Left hindlimb (tissue), 1 donor: Measurements from ENCODE around the gene NXPH4.

Experiments used
- DNase-seq: peaks from one replicate; pipeline ENCODE4 v3.0.0-alpha.2; 2018

Gene NXPH4

DNA sequence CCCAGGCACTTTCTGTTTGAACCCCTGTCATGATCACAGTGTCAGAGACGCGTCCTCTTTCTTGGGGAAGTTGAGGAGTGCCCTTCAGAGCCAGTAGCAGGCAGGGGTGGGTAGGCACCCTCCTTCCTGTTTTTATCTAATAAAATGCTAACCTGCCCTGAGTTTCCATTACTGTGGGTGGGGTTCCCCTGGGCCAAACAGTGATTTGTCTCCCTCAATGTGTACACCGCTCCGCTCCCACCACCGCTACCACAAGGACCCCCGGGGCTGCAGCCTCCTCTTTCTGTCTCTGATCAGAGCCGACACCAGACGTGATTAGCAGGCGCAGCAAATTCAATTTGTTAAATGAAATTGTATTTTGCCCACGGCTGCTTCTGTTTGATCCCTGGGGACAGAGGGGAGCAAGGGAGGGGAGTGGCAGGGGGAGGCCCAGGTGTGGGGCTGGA, 18.0 kb downstream of the NXPH4 start:
- DNase-seq: no peak

DNA sequence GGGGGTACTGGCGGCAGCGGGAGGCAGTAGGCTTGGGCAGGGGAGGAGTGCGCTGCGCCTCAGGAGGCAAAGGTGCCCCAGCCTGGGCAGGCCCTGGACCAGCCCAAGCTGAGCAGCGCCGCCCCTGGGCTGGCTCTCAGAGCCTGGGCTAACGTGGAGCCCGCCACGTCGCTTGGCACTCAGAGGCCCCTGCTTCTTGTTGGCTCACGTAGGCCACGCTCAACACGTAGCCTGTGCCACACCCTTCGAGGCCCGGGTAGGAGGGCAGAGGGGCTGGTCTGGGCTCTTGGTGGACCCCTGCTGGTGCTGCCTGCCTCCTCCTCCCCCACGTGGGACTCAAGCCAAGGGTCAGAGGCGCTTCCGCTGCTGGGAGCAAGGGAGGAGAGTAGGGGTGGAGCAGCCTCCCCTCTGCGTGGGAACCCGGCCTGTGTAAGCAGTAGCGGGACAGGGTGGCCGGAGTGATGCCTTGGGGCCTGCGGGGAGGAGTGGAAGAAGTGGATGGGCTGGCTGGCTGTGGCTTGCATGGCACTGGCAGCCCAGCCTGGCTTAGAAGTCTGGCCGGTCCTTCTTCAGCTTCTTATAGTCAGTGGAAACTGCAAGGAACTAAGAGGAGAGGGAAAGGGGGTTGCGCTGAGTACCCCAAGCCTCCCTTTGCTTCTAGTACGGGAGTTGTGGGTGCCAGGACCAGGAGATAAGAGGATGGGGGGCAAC, 18.6 kb downstream of the NXPH4 start:
- peak; percentile 90 for DNase-seq

DNA sequence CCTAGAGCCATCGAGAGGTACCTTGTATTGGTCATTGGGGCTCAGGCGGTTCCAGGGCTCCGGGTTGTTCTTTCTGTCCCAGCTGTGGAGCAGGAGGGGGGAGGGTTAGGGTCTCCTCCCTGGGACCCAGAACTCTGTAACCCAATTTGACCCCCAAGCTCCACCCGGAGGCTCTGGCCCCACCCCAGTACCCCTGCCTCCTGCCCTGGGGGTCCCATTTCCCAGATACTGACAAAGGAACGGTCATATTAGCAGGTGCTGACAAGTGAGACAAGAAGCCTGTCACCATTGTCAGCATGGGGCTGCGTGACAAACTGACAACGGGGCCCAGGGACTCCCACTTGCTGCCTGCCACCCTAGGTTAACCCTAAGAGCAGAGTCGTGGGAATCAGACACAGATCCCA, 19.1 kb downstream of the NXPH4 start:
- DNase-seq: no peak

DNA sequence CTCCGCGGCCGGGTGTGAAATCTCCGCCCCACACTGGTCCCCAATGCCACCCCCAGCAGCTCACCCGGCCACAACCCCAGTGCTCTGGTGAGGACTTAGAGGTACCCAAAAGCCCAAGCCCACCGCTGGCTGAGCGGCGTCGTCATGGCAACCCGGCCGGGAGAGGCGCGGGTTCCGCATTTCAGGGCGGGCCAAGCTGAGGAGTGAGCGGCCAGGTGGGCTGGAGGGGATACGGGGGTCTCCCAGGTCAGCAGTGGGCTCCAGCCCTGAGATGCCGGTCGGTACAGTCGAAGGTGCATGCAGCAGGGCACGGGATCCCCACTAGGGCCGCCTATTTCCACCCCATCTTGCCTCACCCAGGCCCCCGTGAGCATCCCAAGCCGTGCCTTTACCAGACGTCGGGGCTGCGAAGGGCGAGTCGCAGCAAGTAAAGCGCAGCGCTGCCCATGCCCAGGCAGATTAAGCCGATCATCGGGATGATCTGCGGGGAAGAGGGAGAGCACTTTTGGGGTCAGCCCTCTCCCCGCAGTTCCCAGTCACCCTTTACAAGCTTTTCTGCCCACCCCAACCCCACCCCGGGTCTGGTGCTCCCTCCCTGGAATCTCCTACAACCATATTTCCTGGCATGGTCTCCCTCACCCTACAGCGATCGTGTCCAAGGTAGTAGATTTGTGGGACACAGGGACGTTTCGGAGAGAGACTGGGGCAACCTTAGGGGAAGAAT, 19.8 kb downstream of the NXPH4 start:
- DNase-seq: no peak

DNA sequence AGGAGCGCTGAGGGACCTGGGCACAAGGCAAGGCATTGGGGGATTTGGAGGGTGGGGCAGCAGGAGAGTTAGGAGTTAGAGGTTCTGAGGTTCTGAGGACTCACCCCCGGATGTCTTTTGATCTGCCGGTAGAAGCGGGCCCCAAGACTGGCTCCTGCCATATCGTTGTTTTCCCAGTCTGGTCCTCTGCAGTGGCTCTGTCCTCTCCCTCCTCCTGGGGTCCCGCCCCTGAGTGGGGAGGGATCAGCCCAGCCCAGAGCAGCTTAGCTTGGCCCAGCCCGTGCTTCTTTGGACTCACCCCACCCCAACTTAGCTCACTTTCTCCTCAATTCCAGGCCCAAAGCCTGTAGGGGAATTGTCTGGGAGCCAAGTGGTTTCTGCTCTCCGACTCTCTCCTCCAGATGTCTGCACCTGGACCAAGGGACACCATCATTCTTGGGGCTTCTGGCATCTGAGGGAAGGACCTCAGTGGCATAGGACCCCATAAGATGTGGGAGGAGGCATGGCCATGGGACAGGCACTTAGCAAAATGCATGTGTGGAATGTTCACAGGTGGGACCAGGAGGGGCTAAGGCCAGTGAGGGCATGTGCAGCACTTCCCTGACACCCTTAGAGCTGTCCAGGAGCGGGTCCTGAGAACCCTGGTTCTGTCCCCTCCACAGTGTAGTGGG, 20.5 kb downstream of the NXPH4 start:
- peak; percentile 74 for DNase-seq

DNA sequence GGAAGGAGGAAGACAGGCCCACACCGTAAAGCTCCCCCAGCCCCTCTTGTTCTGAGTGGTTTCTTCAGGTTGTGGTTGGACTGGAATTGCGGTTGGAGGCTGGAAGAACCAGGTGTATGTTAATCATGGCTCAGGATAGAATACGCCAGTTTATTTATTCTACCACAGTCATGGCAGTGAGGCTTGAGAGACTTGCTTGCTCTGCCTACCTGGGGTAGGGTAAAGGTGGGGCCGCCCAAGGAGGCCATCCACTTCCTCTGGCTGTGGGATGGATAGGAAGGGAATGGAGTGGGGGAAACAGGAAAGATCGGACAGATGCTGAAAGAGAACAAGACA, 21.0 kb downstream of the NXPH4 start:
- no peak for DNase-seq

DNA sequence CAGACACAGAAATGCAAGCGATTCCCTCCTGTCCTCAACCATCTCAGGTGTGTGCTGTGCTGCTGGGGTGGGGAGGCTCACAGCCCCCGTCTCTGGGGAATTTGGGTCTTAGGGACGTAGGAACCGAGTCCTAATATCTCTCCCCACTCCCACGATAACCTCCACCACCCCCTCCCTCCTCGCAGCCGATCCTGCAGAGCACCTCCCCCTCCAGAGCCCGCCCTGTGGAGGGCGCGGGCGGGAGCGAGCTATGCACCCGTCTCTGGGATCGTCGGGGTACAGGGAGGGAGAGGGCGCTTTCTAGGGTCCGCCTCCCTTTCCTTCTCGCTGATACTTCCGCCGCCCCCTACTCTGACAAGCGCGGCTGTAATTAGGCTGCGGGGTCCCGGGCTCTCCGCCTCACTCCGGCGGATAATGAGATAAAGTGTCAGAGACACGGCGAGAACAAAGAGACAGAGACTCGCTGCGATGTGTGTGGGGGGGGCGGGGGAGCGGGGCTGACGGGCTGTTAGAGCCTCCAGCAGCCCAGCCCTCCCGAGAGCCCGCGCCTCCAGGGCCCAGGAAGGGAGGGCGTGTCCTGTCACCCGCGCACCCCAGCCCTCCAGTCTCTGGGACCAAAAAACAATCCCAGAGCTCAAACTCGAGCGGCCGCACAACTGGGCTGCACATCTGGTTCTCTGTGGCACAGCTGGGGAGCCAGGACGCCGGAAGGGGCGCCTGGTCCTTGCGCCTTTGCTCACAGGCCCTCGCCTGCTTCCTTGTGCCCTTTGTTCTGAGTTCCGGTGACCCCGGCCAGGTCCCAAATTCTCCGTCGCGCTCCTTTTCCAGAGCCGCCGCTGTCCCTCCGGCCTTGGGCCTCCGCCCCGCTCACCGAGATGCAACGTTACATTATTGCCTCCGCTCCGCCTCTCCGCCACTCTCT, 21.6 kb downstream of the NXPH4 start:
- no peak for DNase-seq

DNA sequence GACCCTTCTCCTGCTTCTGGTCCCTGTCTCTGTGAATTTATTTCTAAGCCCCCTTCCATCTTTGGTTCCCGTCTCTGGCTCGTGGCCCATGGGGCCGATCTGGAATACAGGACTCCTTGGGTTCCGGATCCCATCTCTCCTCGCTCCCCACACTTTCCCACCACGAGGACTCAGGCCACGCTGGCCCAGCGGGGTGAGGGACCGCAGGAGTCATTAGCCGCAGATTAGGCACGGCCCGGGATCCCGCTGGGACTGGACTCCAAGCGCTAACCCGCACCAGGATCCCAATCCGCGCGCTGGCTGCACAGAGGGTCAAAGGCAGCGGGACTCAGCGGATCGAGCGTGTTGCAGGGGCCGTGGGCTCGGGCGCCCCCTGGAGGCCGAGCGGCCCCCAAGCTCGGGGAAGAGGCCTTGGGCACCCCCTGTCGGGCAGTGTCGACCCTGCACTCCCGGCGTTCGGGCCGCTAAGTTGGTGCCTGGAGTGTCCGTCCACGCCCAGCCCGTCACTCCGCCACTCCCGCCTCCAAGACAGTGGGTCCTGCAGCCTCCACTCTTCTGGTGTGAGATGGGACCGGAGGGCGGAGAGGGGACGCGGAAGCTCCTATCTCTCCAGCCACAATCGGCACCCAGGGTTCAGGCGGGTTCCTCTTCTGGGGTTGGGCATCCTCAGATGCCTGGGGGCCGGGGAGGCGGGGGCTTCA, 22.4 kb downstream of the NXPH4 start:
- DNase-seq: peak; percentile 90

DNA sequence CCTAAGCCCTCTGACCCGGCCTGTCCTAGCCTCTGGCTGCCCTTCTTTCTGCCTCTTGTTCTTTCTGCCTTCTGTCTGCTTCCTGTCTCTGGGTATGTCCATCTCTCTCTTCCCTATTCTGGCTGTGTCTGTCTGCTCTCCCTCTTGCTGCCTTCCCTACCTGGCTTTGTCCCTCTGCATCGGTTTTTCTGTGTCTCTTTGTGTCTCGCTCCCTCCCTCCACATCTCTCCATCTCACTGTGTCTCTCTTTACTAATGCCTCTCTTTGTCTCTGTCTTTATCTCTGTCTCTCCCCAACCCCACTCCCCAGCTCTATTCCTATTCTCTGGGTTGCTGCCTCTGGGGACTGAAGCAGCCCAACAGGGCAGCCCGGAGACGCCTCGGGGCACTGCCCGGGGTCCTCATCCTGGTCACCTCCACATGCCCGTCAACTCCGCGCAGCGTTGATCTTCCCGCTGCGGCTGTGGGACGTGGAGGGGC, 23.0 kb downstream of the NXPH4 start:
- DNase-seq: no peak

DNA sequence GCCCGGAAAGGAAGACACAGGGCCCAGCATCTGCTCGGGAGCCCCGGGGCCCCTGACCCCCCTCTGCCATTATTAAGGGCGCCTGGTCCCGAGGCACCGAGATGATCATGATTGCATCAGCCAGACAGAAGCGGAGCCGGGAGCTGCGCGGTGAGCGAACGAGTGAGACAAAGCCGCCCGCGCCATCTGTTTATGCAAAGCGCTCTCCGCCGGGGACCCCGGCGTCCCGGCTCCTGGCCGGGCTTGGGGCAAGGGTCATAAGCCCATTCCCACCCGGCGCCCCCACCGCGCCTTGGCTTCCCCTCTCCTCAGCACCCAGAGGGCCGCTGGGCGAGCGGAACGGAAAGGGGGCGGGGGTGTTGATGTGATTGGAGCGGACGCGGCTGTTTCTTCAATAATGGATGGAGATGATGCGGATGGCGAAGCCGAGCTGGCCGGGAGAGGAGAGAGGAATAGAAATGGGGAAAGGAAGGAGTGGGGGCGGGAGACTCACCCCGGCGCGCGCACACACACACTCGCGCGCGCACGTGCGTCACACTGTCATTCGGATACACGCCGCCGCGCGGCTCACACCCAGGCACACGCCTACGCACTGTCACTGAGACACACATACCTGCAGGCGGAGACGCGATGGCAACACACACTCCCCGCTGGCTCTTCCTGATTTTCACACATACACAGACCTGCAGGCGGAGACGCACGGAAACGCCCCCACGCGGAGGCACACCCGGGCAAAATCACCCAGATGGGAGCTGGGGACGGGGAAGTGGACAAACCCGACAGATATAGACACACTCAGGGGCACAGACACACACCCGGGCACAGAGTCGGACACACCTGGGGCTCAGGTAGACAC, 23.7 kb downstream of the NXPH4 start:
- DNase-seq: peak; percentile 64

DNA sequence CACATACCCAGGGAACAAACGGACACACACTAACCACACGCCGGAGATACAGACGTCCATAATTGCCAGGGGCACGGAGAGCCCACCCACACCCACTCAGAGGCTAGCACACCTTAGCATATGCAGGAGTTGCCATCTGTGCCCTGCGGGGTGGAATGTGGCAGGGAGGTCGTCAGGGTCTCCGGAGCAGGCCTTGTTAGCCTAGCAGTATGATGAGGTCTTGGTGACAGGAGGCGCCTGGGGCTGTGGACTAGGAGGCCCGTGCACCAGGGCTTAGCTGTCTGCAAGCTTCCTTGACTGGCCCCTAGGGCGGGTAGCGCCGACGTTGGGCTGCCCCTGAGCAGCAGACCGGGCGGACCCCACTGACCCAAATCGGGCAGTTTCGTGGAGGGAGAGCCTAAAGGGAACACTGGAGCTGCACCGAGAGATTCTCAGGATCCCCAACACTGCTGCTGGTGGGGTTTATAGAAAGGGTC, 24.4 kb downstream of the NXPH4 start:
- DNase-seq: no peak

DNA sequence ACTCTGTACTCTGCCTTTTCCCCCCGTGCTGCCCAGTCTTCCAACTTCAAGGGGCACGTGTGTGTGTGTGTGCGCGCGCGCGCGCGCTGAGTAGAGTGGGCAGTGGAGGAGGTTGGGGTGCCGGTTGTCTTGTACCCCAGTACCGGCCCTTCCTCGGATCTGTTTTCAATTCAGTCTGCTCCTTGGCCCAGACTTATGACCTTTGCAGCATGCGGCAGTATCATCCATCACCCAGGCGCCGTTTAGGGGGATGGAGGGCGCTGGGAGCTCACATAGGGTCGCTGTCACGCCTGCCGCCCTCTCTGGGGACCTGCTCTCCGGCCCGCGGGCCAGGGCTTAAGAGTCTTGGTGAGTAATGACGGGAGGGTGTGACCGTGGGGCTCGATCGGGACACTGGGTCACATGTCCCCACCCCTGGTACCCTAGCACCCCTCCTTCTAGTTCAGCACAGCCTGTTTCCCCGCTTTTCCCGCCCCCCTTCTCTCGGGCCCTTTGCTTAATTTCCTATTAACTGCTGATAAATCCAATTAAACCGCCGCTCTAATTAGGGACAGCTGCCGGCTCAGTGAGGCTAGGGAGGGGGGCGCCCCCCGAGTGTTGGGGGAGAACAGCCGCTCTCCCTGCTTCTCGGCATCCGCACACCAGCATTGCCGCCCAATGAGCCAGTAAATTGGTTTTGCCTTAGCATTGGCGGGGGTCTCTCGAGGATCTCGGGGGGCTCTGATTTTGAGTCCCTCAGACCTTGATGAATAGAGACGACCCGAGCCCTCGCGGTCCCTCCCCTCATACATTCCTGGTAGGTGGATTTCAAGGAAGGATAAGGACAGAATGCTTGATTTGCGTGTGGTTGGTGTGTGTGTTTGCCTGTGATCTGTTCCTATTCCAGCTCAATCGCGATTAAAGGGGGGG, 25.1 kb downstream of the NXPH4 start:
- no peak for DNase-seq

DNA sequence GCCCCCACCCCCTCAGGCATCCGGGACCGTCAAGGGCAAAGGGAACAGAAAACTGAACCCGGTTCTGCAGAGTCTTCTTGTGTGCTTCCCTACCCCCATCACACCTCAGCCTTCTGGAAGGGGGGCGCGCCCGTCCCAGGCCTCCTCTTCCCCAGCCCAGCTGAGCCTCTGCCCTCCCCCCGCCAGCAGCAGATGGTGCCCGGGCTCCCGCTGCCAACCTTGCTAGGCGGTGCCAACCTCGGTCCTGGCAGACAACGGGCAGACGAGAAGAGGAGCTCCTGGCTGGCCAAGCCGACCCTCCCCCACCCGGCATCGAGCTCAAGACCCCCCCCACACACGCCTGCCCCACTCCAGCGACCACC, 25.7 kb downstream of the NXPH4 start:
- peak; percentile 66 for DNase-seq

DNA sequence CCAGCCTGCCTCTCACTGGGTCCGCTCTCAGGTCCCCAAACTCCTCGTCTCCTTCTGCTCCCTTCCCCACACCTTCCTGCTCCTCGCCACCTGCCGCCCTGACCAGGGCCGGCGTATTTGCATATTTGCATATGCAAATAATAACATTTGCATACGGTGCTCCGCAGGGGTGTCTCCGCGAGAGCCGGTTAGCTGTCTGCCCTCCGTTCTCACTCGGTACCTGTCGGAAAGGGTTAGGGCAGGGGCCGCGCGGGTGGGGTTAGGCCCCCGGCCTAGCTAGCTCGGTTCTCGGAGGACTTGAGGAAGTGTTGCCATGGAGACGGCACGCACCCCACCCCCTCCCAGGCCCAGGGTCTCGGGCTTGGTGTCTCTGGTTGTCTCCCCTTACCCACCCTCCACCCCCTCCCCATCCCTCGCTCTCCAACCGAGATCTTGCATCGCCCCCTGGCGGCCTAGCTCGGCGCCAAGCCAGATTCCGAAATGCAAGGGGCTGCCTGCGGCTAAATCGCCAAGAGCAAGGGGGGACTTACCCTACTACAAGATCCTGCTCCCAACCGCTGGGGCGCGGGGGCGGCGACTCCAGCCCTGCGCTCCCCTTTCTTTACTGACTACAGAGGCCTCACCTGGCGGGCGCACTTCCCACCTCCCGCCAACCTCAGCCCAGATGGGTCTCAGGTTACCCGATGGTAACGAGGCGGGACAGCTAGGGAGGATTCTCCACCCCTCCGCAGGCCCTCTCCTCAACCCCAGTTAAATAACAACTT, 26.3 kb downstream of the NXPH4 start:
- peak; percentile 76 for DNase-seq

DNA sequence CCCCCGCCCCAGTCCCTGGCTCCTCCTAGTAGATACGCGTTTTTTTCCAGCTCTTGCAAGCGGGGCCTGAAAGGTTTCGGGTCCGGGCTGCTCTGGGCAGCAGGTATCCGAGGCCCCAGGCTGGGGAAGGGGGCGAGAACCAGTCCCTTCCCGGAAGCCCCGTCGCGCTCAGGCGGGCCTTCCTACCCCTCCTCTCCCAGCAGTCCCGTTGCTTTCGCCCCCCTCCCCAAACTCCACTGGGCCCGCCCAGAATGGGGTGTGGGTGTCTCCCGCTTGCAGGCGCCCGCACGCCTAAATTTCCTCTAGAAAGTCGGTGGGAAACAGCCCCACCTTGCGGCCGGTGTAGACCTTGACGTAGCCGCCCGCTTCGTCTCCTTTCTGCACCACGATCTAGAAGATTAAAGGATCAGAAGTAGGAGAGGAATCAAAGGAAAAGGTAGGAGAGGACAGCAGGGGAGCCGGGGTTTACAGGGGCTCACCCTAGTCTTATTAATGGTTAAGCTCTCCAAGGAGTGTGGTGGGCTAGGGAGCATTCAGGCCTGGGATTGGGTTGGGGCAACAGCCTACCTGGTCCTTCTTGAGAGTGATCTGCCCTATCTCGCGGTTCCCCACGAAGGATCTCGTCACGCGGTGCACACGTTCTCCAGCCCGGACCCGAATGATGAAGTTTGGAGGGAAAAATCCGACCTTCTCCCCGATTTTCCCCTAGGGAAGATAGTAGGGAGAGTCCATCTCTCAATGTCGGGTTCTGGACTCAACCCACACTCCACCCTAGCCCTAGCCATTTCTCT, 27.1 kb downstream of the NXPH4 start:
- peak; percentile 83 for DNase-seq

DNA sequence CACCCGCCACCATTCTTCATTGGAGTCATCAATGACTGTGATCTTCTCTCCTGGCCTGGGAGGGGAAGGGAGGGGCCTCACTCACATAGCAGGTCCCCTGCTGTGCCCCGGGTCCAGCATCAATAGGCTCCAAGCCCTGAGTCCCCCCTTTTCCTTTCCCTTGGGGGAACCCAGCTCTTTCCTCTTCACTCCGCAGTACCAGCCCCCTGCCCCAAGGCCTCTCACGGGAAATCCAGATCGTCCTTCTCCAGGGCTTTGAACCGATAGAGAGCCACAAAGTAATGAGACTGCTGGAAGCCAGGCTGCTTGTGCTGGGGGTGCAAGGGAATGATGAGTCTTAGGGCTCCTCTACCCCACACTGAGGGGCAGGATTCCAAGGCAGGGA, 27.7 kb downstream of the NXPH4 start:
- DNase-seq: no peak

DNA sequence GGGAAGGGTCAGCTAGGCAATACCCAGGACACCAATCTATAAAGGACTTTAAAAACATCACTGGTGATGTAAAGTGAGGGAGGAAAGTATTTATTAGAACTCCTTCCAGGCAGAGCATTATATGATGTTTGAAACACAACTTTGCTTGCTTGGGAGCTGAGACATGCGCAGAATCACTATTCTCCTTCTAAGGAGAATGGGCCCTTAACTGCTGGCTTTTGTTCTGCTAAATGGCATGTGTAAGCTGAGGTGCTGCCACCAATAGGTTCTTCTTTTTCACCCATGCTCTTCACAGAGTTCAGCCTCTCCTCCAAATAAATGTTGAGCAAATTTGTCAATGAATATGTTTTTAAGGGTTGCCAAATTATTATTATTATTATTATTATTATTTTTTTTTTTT, 30.4 kb downstream of the NXPH4 start:
- no peak for DNase-seq
